WTC11 (cell line): ENCODE data around the gene MYMK. TPM values are rescaled to one million over a fixed set of nuclear protein-coding genes. Genes with fewer than 3 reads are reported as not detected.

Source experiments
- CREB1 ChIP-seq: sonication (generic); formaldehyde crosslinking; IDR thresholded peaks from 2 replicates; pipeline ENCODE4 v1.8.0; 2023; ENCODE audit warnings: mild to moderate bottlenecking, missing genetic modification reagents
- ELF4 ChIP-seq: sonication (generic); formaldehyde crosslinking; IDR thresholded peaks from 2 replicates; pipeline ENCODE4 v1.8.1; 2022; ENCODE audit warnings: low read depth, mild to moderate bottlenecking, moderate library complexity, missing genetic modification reagents
- ETV6 ChIP-seq: sonication (generic); formaldehyde crosslinking; IDR thresholded peaks from 2 replicates; pipeline ENCODE4 v1.8.1; 2022; ENCODE audit warnings: mild to moderate bottlenecking, missing genetic modification reagents
- FOXP1 ChIP-seq: sonication (generic); formaldehyde crosslinking; IDR thresholded peaks from 2 replicates; pipeline ENCODE4 v1.8.0; 2022; ENCODE audit warnings: missing genetic modification reagents, mild to moderate bottlenecking, moderate library complexity, borderline replicate concordance
- FOXP4 ChIP-seq: sonication (generic); formaldehyde crosslinking; IDR thresholded peaks from 2 replicates; pipeline ENCODE4 v1.8.0; 2022; ENCODE audit warnings: mild to moderate bottlenecking, missing genetic modification reagents
- GTF2I ChIP-seq: fragments of 250-450 bp; sonication (Bioruptor Pico); conservative IDR thresholded peaks from 2 replicates; pipeline ENCODE4 v1.4.0; 2021; ENCODE audit warnings: mild to moderate bottlenecking
- HMGA2 ChIP-seq: fragments of 250-450 bp; sonication (Bioruptor Pico); IDR thresholded peaks from 2 replicates; pipeline ENCODE4 v1.4.0; 2021; ENCODE audit warnings: mild to moderate bottlenecking, moderate library complexity
- HMGXB4 ChIP-seq: sonication (generic); formaldehyde crosslinking; IDR thresholded peaks from 2 replicates; pipeline ENCODE4 v1.8.1; 2023; ENCODE audit warnings: mild to moderate bottlenecking, moderate library complexity, missing genetic modification reagents
- KAT7 ChIP-seq: sonication (generic); formaldehyde crosslinking; IDR thresholded peaks from 2 replicates; pipeline ENCODE4 v1.8.1; 2023; ENCODE audit warnings: missing genetic modification reagents, mild to moderate bottlenecking, borderline replicate concordance
- MAX ChIP-seq: sonication (generic); formaldehyde crosslinking; IDR thresholded peaks from 2 replicates; pipeline ENCODE4 v1.8.0; 2022; ENCODE audit warnings: mild to moderate bottlenecking, missing genetic modification reagents
- MLX ChIP-seq: sonication (generic); formaldehyde crosslinking; IDR thresholded peaks from 2 replicates; pipeline ENCODE4 v1.8.1; 2023; ENCODE audit warnings: mild to moderate bottlenecking, missing genetic modification reagents, moderate library complexity
- NFE2L1 ChIP-seq: sonication (generic); formaldehyde crosslinking; IDR thresholded peaks from 2 replicates; pipeline ENCODE4 v1.8.1; 2023; ENCODE audit warnings: missing genetic modification reagents
- NFYB ChIP-seq: sonication (generic); formaldehyde crosslinking; conservative IDR thresholded peaks from 2 replicates; pipeline ENCODE4 v1.8.0; 2022; ENCODE audit warnings: low read depth, missing genetic modification reagents
- OVOL2 ChIP-seq: fragments of 250-450 bp; sonication (Bioruptor Pico); IDR thresholded peaks from 2 replicates; pipeline ENCODE4 v1.9.0; 2021; ENCODE audit warnings: mild to moderate bottlenecking, borderline replicate concordance
- SP1 ChIP-seq: sonication (generic); formaldehyde crosslinking; conservative IDR thresholded peaks from 2 replicates; pipeline ENCODE4 v1.8.1; 2022; ENCODE audit warnings: missing genetic modification reagents
- TP53 ChIP-seq: sonication (generic); formaldehyde crosslinking; IDR thresholded peaks from 2 replicates; pipeline ENCODE4 v1.8.1; 2023; ENCODE audit warnings: mild to moderate bottlenecking, missing genetic modification reagents
- ZNF423 ChIP-seq: fragments of 250-450 bp; sonication (Bioruptor Pico); IDR thresholded peaks from 2 replicates; pipeline ENCODE4 v2.1.2; 2022; ENCODE audit warnings: mild to moderate bottlenecking, moderate library complexity
- total RNA-seq: library from RNA; stranded (reverse); gene quantifications from 3 replicates; pipeline ENCODE4 v1.2.3, GENCODE V29; 2021
- TF ChIP-seq, protein P1 (sequence below): sonication (generic); formaldehyde crosslinking; IDR thresholded peaks from 2 replicates; pipeline ENCODE4 v1.8.0; 2022; ENCODE audit warnings: mild to moderate bottlenecking, missing genetic modification reagents
- TF ChIP-seq, protein P2 (sequence below): sonication (generic); formaldehyde crosslinking; IDR thresholded peaks from 2 replicates; pipeline ENCODE4 v1.8.1; 2023; ENCODE audit warnings: mild to moderate bottlenecking, missing genetic modification reagents

Gene MYMK
- total RNA-seq, 1 experiment from 2014 or later: not detected

- TF ChIP-seq HMGXB4 (CRISPR knock-in tag) (peak; percentile 22; the same call in 1 of the 2 replicates), ELF4 (CRISPR knock-in tag) (peak; percentile 80; the same call in 1 of the 2 replicates), NFYB (peak; percentile 89), SP1 (CRISPR knock-in tag) (peak; percentile 59), TP53 (peak; percentile 31; the same call in 1 of the 2 replicates), GTF2I (CRISPR knock-in tag) (no peak), HMGA2 (CRISPR knock-in tag) (no peak), ZNF423 (CRISPR knock-in tag) (peak; percentile 51; the same call in 1 of the 2 replicates), ETV6 (CRISPR knock-in tag) (peak; percentile 78), FOXP4 (0 out of 2 replicates have a peak, but pooled peaks have one; percentile 7), MLX (CRISPR knock-in tag) (no peak), NFE2L1 (CRISPR knock-in tag) (no peak), FOXP1 (peak; percentile 59; the same call in 1 of the 2 replicates), MAX (CRISPR knock-in tag) (peak; percentile 96), KAT7 (CRISPR knock-in tag) (no peak), OVOL2 (CRISPR knock-in tag) (no peak), CREB1 (CRISPR knock-in tag) (no peak)
- TF ChIP-seq, protein P1, sequence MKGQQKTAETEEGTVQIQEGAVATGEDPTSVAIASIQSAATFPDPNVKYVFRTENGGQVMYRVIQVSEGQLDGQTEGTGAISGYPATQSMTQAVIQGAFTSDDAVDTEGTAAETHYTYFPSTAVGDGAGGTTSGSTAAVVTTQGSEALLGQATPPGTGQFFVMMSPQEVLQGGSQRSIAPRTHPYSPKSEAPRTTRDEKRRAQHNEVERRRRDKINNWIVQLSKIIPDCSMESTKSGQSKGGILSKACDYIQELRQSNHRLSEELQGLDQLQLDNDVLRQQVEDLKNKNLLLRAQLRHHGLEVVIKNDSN (CRISPR knock-in tag): peak; percentile 63
- TF ChIP-seq, protein P2, sequence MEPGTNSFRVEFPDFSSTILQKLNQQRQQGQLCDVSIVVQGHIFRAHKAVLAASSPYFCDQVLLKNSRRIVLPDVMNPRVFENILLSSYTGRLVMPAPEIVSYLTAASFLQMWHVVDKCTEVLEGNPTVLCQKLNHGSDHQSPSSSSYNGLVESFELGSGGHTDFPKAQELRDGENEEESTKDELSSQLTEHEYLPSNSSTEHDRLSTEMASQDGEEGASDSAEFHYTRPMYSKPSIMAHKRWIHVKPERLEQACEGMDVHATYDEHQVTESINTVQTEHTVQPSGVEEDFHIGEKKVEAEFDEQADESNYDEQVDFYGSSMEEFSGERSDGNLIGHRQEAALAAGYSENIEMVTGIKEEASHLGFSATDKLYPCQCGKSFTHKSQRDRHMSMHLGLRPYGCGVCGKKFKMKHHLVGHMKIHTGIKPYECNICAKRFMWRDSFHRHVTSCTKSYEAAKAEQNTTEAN (CRISPR knock-in tag): 0 out of 2 replicates have a peak, but pooled peaks have one; percentile 36
Measured at GRCh38 chr9:133478851-133479711, 45.7 kb downstream of the MYMK start, which contains the start of gene SLC2A6 (continued).
